Natural killer cell (primary cell): ENCODE results near the gene ACCSL. TPM values are rescaled to one million over a fixed set of nuclear protein-coding genes. Genes with fewer than 3 reads are reported as not detected.

Source experiments
- ATAC-seq, 3 donors: fragments of 150-1000 bp in 2 of 3; fragments of 200-7000 bp in 1 of 3; cut with Tn5 transposase; 1 replicate in 1 of 3; 2 replicates in 2 of 3; pipeline ENCODE4 v1.10.0; 2021; ENCODE audit warnings: mild to moderate bottlenecking in 2 of 3, moderate library complexity in 2 of 3
- DNase-seq, 2 donors: peaks; one replicate each; pipeline versions ENCODE4 v3.0.0 to v3.0.0-alpha.2; 2013 to 2021; ENCODE audit warnings: mixed read lengths in 1 of 2
- H3K27ac ChIP-seq: one replicate; pipeline ENCODE4 v1.5.1; 2013; ENCODE audit warnings: mild to moderate bottlenecking, low read length
- H3K27me3 ChIP-seq: one replicate; pipeline ENCODE4 v1.6.1; 2013; ENCODE audit warnings: low read length; ENCODE audit not compliant: control insufficient read depth, insufficient read depth
- H3K36me3 ChIP-seq: one replicate; pipeline ENCODE4 v1.6.1; 2013; ENCODE audit warnings: low read length; ENCODE audit not compliant: control insufficient read depth, insufficient read depth
- H3K4me1 ChIP-seq: one replicate; pipeline ENCODE4 v1.6.1; 2013; ENCODE audit warnings: low read length; ENCODE audit not compliant: control insufficient read depth, insufficient read depth
- H3K4me3 ChIP-seq: one replicate; pipeline ENCODE4 v1.5.1; 2013; ENCODE audit warnings: low read length
- H3K9me3 ChIP-seq: one replicate; pipeline ENCODE4 v1.6.1; 2013; ENCODE audit warnings: low read length; ENCODE audit not compliant: control insufficient read depth, insufficient read depth
- H3K27ac Mint-ChIP-seq, 2 donors: one replicate each; pipeline ENCODE4 v1.8.0; 2022; ENCODE audit warnings: mild to moderate bottlenecking in 2 of 2, mixed read lengths in 2 of 2, moderate library complexity in 1 of 2
- H3K27me3 Mint-ChIP-seq, 2 donors: one replicate each; pipeline ENCODE4 v1.8.0; 2022; ENCODE audit warnings: low read depth in 2 of 2, mixed read lengths in 2 of 2
- H3K36me3 Mint-ChIP-seq: one replicate; pipeline ENCODE4 v1.8.0; 2022; ENCODE audit warnings: mixed read lengths
- H3K4me1 Mint-ChIP-seq, 2 donors: one replicate each; pipeline ENCODE4 v1.8.0; 2022; ENCODE audit warnings: mixed read lengths in 2 of 2
- H3K4me3 Mint-ChIP-seq: one replicate; pipeline ENCODE4 v1.8.0; 2022; ENCODE audit warnings: mild to moderate bottlenecking, moderate library complexity, mixed read lengths
- H3K9me3 Mint-ChIP-seq, 2 donors: one replicate each; pipeline ENCODE4 v1.8.0; 2022; ENCODE audit warnings: mixed read lengths in 2 of 2
- WGBS: methylation state at CpG from one replicate; pipeline ENCODE4 v1.1.7; 2013; ENCODE audit warnings: missing lambda C conversion rate; ENCODE audit not compliant: insufficient coverage; 5-methylcytosine and 5-hydroxymethylcytosine counted together
- intact Hi-C: fragments of 100-400 bp; cut with micrococcal nuclease; formaldehyde crosslinking; loops from one replicate; pipeline ENCODE4 v1.14.2; 2022
- total RNA-seq, 4 donors: library from RNA; stranded (reverse); fragments of 120-200 nt in 1 of 4; gene quantifications; one replicate each; pipeline versions ENCODE4 v1.2.3 to v1.2.4, GENCODE V29; 2013 to 2022
- TF ChIP-seq, protein P1 (sequence below): fragments of 200-600 bp; IDR thresholded peaks from one replicate; pipeline ENCODE4 v1.8.0; 2022; ENCODE audit warnings: antibody characterized with exemption

ACCSL gene
- total RNA-seq, 3 donors from 2014 or later (not counting 1 experiment from before 2014, with no cell fraction given): not detected

DNA sequence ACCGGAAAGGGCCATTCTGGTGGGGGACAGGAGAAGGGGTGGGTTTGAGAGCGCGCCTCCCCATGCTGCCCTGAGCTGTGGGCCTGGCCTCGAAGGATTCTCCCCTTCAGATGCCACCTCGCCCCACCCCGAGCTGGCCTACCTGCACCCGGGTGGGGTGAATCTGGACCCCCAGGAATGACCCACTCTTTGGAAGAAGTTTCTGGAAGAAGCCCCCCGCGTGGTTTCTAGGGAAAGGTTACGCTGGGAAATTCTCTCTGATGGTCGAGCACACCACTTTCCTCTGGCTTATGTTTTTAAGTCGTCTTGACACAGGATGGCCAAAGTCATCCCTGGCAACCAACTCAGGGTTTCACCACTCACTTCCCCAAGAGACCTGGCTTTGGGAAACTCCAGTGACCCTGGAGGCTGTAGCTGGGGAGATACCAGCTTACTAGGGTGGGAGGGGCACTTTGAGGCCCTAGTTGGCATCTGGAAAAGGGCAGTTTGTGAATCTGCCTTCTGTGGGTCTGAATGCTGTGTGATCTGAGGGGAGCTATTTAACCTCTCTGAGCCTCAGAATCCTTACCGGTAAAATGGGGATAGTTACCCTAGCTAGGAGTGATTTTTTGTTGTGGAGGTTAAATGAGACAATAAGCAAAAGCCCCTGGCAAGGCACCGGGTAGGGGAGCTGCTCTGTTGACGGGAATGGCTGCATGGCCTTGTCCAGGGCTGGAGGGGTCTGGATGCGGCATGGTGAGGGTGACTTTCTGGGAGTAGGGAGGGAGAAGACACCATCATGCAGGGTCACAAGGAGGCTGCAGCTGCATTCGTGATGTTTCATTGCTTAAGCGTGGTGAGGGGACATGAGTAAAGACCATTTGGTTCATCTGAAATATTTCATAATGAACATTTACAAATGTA is 45.3 kb upstream of the ACCSL start:
- WGBS: 86% methylated on average over 18 of the region's 18 CpGs
- Mint-ChIP-seq H3K4me3 (no peak overlapping the region), H3K27me3 (peaks cover 12 to 13% of the 10 kb centered on the region in 2 donors), H3K9me3 (no peaks in the 10 kb centered on the region), H3K36me3 (no peaks in the 10 kb centered on the region), H3K27ac (no peak overlapping the region), H3K4me1 (no peaks in the 10 kb centered on the region)
- no peaks in the 10 kb centered on the region for H3K4me1 ChIP-seq
- H3K36me3 ChIP-seq: no peaks in the 10 kb centered on the region
- intact Hi-C loops: no loop called here
- no peaks in the 10 kb centered on the region for H3K9me3 ChIP-seq
- ATAC-seq: no peak
- H3K4me3 ChIP-seq: no peak overlapping the region
- no peaks in the 10 kb centered on the region for H3K27me3 ChIP-seq
- TF ChIP-seq, protein P1, sequence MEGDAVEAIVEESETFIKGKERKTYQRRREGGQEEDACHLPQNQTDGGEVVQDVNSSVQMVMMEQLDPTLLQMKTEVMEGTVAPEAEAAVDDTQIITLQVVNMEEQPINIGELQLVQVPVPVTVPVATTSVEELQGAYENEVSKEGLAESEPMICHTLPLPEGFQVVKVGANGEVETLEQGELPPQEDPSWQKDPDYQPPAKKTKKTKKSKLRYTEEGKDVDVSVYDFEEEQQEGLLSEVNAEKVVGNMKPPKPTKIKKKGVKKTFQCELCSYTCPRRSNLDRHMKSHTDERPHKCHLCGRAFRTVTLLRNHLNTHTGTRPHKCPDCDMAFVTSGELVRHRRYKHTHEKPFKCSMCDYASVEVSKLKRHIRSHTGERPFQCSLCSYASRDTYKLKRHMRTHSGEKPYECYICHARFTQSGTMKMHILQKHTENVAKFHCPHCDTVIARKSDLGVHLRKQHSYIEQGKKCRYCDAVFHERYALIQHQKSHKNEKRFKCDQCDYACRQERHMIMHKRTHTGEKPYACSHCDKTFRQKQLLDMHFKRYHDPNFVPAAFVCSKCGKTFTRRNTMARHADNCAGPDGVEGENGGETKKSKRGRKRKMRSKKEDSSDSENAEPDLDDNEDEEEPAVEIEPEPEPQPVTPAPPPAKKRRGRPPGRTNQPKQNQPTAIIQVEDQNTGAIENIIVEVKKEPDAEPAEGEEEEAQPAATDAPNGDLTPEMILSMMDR: no peak
- no peak overlapping the region for H3K27ac ChIP-seq
- no peak for DNase-seq

DNA sequence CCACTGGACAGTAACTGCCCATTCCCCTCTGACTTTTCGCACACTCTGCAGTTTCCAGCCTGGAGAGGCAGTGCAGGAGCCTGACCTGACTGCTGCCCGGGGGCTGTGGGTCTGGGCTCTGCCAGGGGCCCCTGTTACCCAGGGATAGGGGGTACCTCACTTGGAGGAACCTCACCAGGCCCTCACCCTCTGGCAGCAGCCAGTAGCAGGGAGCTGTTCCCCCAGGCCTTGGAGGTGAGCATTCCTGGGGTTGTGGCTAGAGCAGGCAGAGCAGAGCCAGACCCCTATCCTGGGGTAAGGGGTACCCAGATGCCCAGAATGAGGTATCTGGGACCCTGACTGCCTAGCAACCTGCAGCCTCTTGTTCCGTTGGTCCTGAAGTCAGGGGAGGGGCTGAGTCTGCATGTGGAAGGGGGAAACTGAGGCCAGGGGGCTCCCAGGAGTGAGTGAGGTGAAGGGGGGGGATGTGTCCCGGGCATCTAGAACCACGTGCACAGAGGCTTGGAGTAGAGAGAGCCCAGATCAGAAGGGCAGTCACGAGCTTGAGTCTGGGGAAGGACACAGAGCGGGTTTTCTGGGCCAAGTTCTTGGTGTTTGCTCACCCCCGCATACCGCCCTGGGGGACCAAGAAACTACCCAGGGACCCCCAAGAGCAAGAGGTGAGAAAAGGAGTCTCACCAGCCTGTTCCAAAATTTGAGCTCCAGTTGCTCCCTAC is 43.9 kb upstream of the ACCSL start:
- H3K27me3 Mint-ChIP-seq: peaks cover 6 to 8% of the 10 kb centered on the region in 2 donors
- Histone ChIP-seq H3K36me3 (no peaks in the 10 kb centered on the region), H3K9me3 (no peaks in the 10 kb centered on the region), H3K27me3 (no peaks in the 10 kb centered on the region), H3K27ac (no peak overlapping the region), H3K4me3 (no peak overlapping the region), H3K4me1 (no peaks in the 10 kb centered on the region)
- H3K36me3 Mint-ChIP-seq: no peaks in the 10 kb centered on the region
- no peak overlapping the region for H3K27ac Mint-ChIP-seq
- no peaks in the 10 kb centered on the region for H3K9me3 Mint-ChIP-seq
- no peak for ATAC-seq
- WGBS: 87% methylated on average over 9 of the region's 9 CpGs
- TF ChIP-seq, protein P1: no peak
- H3K4me1 Mint-ChIP-seq: no peaks in the 10 kb centered on the region
- no peak for DNase-seq
- H3K4me3 Mint-ChIP-seq: no peak overlapping the region
- intact Hi-C loops: no loop called here

DNA sequence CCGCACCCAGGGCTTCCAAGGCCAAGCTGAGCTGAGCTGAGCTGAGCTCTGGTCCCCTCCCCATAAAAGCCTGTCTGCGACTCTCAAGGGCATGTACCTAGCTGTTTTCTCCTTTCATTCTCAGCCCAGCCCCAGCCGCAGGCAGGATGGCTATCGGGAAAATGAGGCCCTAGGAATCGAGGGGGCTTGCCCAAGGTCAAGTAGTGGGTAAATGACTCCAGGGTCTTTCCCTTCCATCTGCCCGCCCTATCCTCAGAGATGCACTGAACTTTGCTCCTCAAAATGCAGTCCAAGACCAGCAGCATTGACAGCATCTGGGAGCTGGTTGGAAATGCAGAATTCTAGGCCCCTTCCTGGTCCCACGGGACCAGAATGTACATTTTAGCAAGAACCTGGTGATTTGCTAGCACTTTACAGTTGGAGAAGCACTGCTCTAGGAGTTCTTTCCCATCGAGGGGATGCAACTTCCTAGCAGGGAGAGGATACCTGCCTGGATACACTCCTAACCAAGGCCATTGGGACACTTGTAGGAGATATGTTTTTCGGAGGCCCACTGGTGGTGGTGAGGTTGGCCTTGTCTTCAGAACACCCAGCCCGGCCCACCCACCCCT is 43.2 kb upstream of the ACCSL start:
- Mint-ChIP-seq H3K4me3 (no peak overlapping the region), H3K27ac (no peak overlapping the region), H3K9me3 (no peaks in the 10 kb centered on the region), H3K36me3 (no peaks in the 10 kb centered on the region), H3K27me3 (peaks cover 1 to 6% of the 10 kb centered on the region in 2 donors), H3K4me1 (no peaks in the 10 kb centered on the region)
- intact Hi-C loops: no loop called here
- TF ChIP-seq, protein P1: no peak
- H3K4me1 ChIP-seq: no peaks in the 10 kb centered on the region
- no peak overlapping the region for H3K4me3 ChIP-seq
- DNase-seq: no peak
- no peaks in the 10 kb centered on the region for H3K9me3 ChIP-seq
- WGBS: 93% methylated on average over 8 of the region's 10 CpGs
- no peak overlapping the region for H3K27ac ChIP-seq
- no peaks in the 10 kb centered on the region for H3K36me3 ChIP-seq
- no peaks in the 10 kb centered on the region for H3K27me3 ChIP-seq
- ATAC-seq: no peak
